Stimulated activated memory B cell treated with anti-CD40 and anti-IgM and Interleukin-4, amounts not matched to agents 10 μg/mL and 1 μg/mL and 100 μg/mL, for 72 hours (primary cell): Measurements from ENCODE around the gene NKAPL.

Experiments used
- ATAC-seq: fragments of 150-1000 bp; cut with Tn5 transposase; 2 replicates; pipeline ENCODE4 v1.10.0; 2021
- H3K27ac Mint-ChIP-seq: one replicate; pipeline ENCODE4 v1.8.0; 2022; ENCODE audit warnings: mild to moderate bottlenecking, mixed read lengths
- H3K27me3 Mint-ChIP-seq: one replicate; pipeline ENCODE4 v1.8.0; 2022; ENCODE audit warnings: mixed read lengths
- H3K36me3 Mint-ChIP-seq: one replicate; pipeline ENCODE4 v1.8.0; 2022; ENCODE audit warnings: mixed read lengths
- H3K4me1 Mint-ChIP-seq: one replicate; pipeline ENCODE4 v1.8.0; 2022; ENCODE audit warnings: mixed read lengths
- H3K4me3 Mint-ChIP-seq: one replicate; pipeline ENCODE4 v1.8.0; 2022; ENCODE audit warnings: mild to moderate bottlenecking, moderate library complexity, mixed read lengths
- H3K9me3 Mint-ChIP-seq: one replicate; pipeline ENCODE4 v1.8.0; 2022; ENCODE audit warnings: mixed read lengths

NKAPL gene

GRCh38 chr6:28258877-28259777, at the start of gene NKAPL:
NKAPL (plus strand) TSS chr6:28259297; CDS start chr6:28259372, 75 bp downstream.
- peaks cover 7% of the 10 kb centered on the region for H3K36me3 Mint-ChIP-seq
- H3K9me3 Mint-ChIP-seq: peaks cover 15% of the 10 kb centered on the region
- ATAC-seq: peak; percentile 50
- peak within 1 kb of the TSS; percentile 68 for H3K27ac Mint-ChIP-seq
- H3K4me3 Mint-ChIP-seq: peak within 1 kb of the TSS; percentile 74
- H3K27me3 Mint-ChIP-seq: no peaks in the 10 kb centered on the region
- H3K4me1 Mint-ChIP-seq: peaks cover 6% of the 10 kb centered on the region

- peaks cover 4% of the 10 kb centered on the region for H3K9me3 Mint-ChIP-seq
- H3K36me3 Mint-ChIP-seq: no peaks in the 10 kb centered on the region
- ATAC-seq: no peak
- no peak overlapping the region for H3K4me3 Mint-ChIP-seq
- H3K27ac Mint-ChIP-seq: no peak overlapping the region
- peaks cover 95% of the 10 kb centered on the region for H3K27me3 Mint-ChIP-seq
- peaks cover 31% of the 10 kb centered on the region for H3K4me1 Mint-ChIP-seq
Measured at GRCh38 chr6:28209753-28210535, 49.2 kb upstream of the NKAPL start.

GRCh38 chr6:28211840-28212509, 47.1 kb upstream of the NKAPL start:
- H3K36me3 Mint-ChIP-seq: no peaks in the 10 kb centered on the region
- peaks cover 95% of the 10 kb centered on the region for H3K27me3 Mint-ChIP-seq
- no peak overlapping the region for H3K27ac Mint-ChIP-seq
- peak overlapping the region; percentile 61 for H3K4me3 Mint-ChIP-seq
- no peaks in the 10 kb centered on the region for H3K9me3 Mint-ChIP-seq
- H3K4me1 Mint-ChIP-seq: peaks cover 31% of the 10 kb centered on the region
- no peak for ATAC-seq

- no peaks in the 10 kb centered on the region for H3K36me3 Mint-ChIP-seq
- peaks cover 30% of the 10 kb centered on the region for H3K4me1 Mint-ChIP-seq
- no peaks in the 10 kb centered on the region for H3K9me3 Mint-ChIP-seq
- H3K4me3 Mint-ChIP-seq: peak overlapping the region; percentile 61
- peaks cover 95% of the 10 kb centered on the region for H3K27me3 Mint-ChIP-seq
- peak; percentile 36 for ATAC-seq
- no peak overlapping the region for H3K27ac Mint-ChIP-seq
Measured at GRCh38 chr6:28212510-28213212, 46.4 kb upstream of the NKAPL start.

GRCh38 chr6:28213213-28213523, 45.9 kb upstream of the NKAPL start:
- Mint-ChIP-seq H3K27me3 (peaks cover 95% of the 10 kb centered on the region), H3K4me3 (no peak overlapping the region), H3K4me1 (peaks cover 30% of the 10 kb centered on the region), H3K36me3 (no peaks in the 10 kb centered on the region), H3K9me3 (no peaks in the 10 kb centered on the region), H3K27ac (no peak overlapping the region)
- no peak for ATAC-seq

GRCh38 chr6:28215425-28215824, 43.7 kb upstream of the NKAPL start:
- Mint-ChIP-seq H3K9me3 (no peaks in the 10 kb centered on the region), H3K27ac (no peak overlapping the region), H3K4me1 (peaks cover 32% of the 10 kb centered on the region), H3K27me3 (peaks cover 80% of the 10 kb centered on the region), H3K4me3 (no peak overlapping the region), H3K36me3 (no peaks in the 10 kb centered on the region)
- no peak for ATAC-seq

- Mint-ChIP-seq H3K27ac (peak overlapping the region; percentile 64), H3K4me3 (peak overlapping the region; percentile 61), H3K9me3 (no peaks in the 10 kb centered on the region), H3K4me1 (peaks cover 17% of the 10 kb centered on the region), H3K27me3 (peaks cover 72% of the 10 kb centered on the region), H3K36me3 (no peaks in the 10 kb centered on the region)
- no peak for ATAC-seq
Measured at GRCh38 chr6:28217890-28218289, 41.2 kb upstream of the NKAPL start.

GRCh38 chr6:28218312-28219248, 40.5 kb upstream of the NKAPL start:
- peak; percentile 63 for ATAC-seq
- Mint-ChIP-seq H3K9me3 (no peaks in the 10 kb centered on the region), H3K36me3 (no peaks in the 10 kb centered on the region), H3K4me3 (peak overlapping the region; percentile 90), H3K27me3 (peaks cover 71% of the 10 kb centered on the region), H3K27ac (peak overlapping the region; percentile 64), H3K4me1 (peaks cover 12% of the 10 kb centered on the region)

- H3K36me3 Mint-ChIP-seq: no peaks in the 10 kb centered on the region
- peaks cover 53% of the 10 kb centered on the region for H3K27me3 Mint-ChIP-seq
- H3K27ac Mint-ChIP-seq: no peak overlapping the region
- H3K4me1 Mint-ChIP-seq: peaks cover 21% of the 10 kb centered on the region
- H3K4me3 Mint-ChIP-seq: no peak overlapping the region
- no peak for ATAC-seq
- no peaks in the 10 kb centered on the region for H3K9me3 Mint-ChIP-seq
Measured at GRCh38 chr6:28220257-28221133, 38.6 kb upstream of the NKAPL start.

- H3K4me3 Mint-ChIP-seq: peak overlapping the region; percentile 88
- H3K4me1 Mint-ChIP-seq: peaks cover 32% of the 10 kb centered on the region
- H3K27ac Mint-ChIP-seq: peak overlapping the region; percentile 90
- H3K36me3 Mint-ChIP-seq: peaks cover 21% of the 10 kb centered on the region
- H3K9me3 Mint-ChIP-seq: no peaks in the 10 kb centered on the region
- H3K27me3 Mint-ChIP-seq: peaks cover 23% of the 10 kb centered on the region
- ATAC-seq: no peak
Measured at GRCh38 chr6:28224131-28225055, 34.7 kb upstream of the NKAPL start.

GRCh38 chr6:28225056-28225834, 33.9 kb upstream of the NKAPL start, which contains the start of gene ZSCAN9:
ZSCAN9 (plus strand) TSS chr6:28225275; CDS start chr6:28227085, 1,810 bp downstream.
- Mint-ChIP-seq H3K9me3 (no peaks in the 10 kb centered on the region), H3K36me3 (peaks cover 28% of the 10 kb centered on the region), H3K4me1 (peaks cover 32% of the 10 kb centered on the region), H3K4me3 (peak within 1 kb of the TSS; percentile 88), H3K27me3 (peaks cover 20% of the 10 kb centered on the region), H3K27ac (peak within 1 kb of the TSS; percentile 90)
- ATAC-seq: peak; percentile 95

GRCh38 chr6:28226460-28226859, 32.6 kb upstream of the NKAPL start:
- H3K27me3 Mint-ChIP-seq: peaks cover 10% of the 10 kb centered on the region
- no peak for ATAC-seq
- H3K27ac Mint-ChIP-seq: no peak overlapping the region
- peaks cover 32% of the 10 kb centered on the region for H3K4me1 Mint-ChIP-seq
- H3K36me3 Mint-ChIP-seq: peaks cover 40% of the 10 kb centered on the region
- peaks cover 4% of the 10 kb centered on the region for H3K9me3 Mint-ChIP-seq
- H3K4me3 Mint-ChIP-seq: no peak overlapping the region
